GM18870 (cell line): ENCODE data around the gene PRODH2.
"Not testable (repeated sequence)": the region's sequence is repeated elsewhere in the genome, so short reads cannot be mapped to it uniquely, and the experiment has no call there.

Source experiments
- ATAC-seq: cut with Tn5 transposase; IDR thresholded peaks from one replicate; pipeline ENCODE4 v1.9.1; 2021; ENCODE audit warnings: moderate library complexity; ENCODE audit not compliant: unreplicated experiment

Gene PRODH2

GRCh38 chr19:35843676-35844481, 31.2 kb upstream of the PRODH2 start:
- ATAC-seq = no peak

DNA sequence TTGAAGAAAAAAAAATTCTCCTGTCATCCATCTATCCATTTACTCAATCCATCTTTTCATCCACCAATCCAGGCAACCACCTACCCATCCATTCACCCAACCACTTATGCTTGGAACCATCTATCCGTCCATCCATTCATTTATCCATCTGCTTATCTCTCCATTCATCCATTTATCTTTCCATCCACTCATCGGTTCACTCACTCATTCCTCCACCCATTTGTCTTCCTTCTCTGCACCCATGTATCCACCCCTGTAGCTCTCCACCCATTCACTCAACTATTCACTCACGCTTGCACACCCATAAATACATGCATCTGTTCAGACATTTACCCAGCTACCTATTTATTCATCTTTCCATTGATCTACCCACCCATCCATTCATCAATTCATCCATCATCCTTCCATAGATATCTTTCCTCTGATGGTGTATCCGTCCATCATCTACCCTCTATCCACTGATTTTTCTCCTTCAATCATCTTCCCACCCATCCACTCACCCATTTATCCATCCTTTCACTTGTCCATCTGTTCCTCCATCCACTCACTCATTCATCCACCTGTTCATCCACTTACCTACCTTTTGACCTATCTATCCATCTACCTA, 30.1 kb upstream of the PRODH2 start:
- ATAC-seq = no peak

DNA sequence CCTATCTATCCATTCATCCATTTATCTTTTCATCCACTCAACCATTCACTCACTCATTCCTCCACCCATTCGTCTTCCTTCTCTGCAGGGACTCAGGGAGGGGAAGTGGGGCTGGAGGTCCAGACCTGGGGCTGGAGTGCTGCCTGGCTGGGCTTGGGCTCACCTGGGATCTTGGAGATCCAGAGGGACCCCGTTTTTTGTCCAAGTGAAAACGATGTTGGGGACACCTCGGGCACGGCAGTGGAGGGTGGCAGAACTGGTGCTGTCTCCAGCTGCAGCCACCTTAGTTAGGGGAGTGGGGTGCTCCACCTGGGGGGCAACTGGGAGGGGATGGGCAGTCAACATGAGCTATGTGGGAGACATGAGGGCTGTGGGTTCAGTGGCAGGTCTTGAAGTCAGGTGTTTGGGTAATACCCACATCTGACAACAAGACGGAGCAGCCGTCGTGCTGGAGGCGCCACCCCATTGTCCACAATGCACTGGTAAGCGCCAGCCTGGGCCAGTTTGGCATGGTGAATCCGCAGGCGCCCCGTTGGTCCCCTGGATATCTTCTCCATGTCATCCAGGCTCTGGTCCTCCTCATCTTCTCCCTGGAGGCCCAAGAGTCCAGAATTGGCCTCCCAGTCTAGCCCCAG, 29.4 kb upstream of the PRODH2 start:
- no peak for ATAC-seq

DNA sequence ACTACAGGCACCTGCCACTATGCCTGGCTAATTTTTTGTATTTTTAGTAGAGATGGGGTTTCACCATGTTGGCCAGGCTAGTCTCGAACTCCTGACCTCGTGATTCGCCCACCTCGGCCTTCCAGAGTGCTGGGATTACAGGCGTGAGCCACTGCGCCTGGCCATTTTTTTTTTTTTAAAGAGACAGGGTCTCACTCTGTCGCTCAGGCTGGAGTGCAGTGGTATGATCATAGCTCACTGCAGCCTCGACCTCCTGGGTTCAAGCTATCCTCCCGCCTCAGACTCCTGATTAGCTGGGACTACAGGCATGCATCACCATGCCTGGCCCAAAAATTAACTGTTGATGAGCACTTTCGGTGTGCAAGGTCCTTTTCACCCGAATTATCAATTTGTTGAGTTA, 23.5 kb upstream of the PRODH2 start:
- not testable (repeated sequence) for ATAC-seq

DNA sequence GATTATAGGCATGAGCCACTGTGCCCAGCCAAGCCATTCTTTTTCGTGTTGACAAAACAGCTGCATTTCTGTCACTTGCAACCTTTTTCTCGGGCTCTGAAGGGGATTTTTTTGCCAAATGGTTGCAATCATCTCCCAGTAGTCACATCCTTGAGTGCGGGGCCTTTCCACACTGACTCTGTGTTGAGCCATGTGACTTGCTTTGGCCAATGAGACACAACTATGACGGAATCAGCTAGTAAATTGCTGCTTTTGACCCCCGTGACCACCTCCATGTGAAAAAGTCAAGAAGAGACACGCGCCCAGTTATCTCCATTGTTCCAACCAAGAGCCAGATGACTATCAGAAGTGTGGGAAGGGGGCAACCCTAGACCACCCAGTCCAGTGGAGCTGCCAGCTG, 21.3 kb upstream of the PRODH2 start:
- ATAC-seq = no peak

DNA sequence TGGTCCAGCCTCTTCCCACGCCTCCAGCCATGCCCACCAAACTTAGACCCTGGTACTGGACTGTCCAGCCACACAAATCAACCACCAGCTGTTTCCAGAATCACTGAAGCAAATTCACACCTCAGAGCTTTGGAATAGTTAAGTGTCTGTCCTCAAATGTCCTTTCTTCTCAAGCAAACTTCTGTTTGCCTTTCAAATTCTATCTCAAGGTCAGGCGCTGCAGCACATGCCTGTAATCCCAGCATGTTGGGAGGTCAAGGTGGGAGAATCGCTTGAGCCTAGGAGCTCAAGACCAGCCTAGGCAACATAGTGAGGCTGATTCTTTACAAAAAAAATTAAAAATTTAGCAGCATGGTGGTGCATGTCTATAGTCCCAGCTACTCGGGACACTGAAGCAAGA, 19.4 kb upstream of the PRODH2 start:
- ATAC-seq = no peak

DNA sequence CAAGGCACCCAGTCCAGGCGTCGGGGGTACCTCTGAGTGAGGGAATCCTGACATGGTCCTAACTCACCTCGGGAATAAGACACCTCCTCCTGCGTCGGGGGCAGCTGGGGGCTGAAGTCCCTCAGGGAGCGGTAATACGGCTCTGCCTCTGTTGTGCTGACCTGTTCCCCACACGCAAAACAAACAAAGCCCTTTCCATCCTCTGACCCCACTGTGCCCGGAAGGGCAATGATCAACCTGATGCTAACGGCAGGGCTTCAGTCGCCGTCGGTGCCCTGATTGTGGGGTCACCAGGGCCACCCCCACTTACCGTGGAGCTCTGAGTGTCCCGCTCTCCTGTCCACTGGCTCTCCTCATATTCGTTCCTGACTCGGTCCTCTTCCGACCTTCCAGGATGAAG, 18.3 kb upstream of the PRODH2 start:
- no peak for ATAC-seq

- ATAC-seq = no peak
These were observed 16.2 kb upstream of the PRODH2 start for GRCh38 chr19:35828692-35829301.

GRCh38 chr19:35824150-35824549, 11.5 kb upstream of the PRODH2 start:
- ATAC-seq = no peak

DNA sequence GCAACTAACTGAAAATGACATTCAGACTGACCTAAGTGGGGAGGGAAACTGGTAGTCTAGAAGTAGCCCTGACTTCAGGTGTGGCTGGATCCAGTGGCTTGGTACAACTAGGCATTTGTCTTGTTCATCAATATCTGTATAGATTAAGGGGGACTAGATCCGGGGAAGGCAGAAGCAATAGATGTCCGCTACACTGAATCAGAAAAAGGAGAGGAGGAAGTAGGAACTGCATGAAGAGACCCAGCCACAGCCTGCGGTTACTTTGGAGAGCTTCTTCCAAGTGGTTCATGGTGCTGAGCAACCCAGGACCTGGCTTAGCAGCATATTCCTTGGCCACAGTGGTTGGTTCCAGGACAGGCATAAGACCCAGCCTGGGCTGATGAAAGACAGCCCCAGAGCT, 9.9 kb upstream of the PRODH2 start:
- ATAC-seq = no peak

GRCh38 chr19:35818445-35818844, 5.8 kb upstream of the PRODH2 start:
- ATAC-seq = no peak

DNA sequence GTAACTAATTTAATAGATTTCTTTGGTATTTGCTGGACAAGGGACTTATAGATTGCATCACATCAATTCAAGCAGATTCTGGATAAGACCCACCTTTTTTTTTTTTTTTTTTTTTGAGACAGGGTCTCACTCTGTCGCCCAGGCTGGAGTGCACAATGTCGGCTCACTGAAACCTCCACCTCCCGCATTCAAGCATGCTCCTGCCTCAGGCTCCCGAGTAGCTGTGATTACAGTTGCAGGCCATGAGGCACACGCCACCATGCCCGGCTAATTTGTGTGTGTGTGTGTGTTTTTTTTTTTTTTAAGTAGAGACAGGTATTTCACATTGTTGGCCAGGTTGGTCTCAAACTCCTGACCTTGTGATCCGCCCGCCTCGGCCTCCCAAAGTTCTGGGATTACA, 4.2 kb upstream of the PRODH2 start:
- no peak for ATAC-seq

DNA sequence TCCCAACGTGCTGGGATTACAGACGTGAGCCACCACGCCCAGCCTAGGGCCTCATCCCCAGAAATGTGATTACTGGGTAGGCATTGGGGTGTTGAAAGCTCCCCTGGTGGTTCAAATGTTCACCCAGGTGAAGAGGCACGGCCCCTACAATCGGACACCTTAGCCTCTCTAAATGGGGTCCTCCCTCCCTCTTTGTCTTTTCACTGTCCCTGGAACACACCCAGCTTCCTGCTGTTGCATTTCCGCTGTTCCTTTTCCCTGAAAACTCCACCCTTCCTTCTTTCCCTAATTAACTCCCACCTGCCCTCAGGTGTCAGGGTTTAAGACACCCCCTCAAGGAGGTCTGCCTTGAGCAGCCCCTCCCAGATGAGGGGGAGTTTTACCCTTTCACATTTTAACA, 3.6 kb upstream of the PRODH2 start:
- no peak for ATAC-seq

GRCh38 chr19:35813043-35813890, 622 bp upstream of the PRODH2 start:
- ATAC-seq = no peak

GRCh38 chr19:35811317-35812219, 1.1 kb downstream of the PRODH2 start:
- ATAC-seq = no peak

DNA sequence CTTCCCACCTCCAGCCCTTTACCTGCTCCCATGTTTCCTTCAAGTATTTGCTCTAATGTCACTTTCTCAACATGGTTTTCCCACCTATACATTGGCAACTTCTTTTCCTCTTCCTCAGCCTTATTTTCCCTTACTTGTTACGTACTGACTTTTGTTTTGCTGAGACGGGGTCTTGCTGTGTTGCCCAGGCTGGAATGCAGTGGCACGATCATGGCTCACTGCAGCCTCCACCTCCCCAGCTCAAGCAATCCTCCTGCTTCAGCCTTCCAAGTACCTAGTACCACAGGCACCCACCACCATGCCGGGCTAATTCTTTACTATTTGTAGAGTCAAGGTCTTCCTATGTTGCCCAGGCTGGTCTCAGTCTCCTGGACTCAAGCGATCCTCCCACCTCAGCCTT, 5.0 kb downstream of the PRODH2 start:
- no peak for ATAC-seq

GRCh38 chr19:35806597-35806996, 6.0 kb downstream of the PRODH2 start:
- ATAC-seq = no peak

GRCh38 chr19:35805526-35806102, 7.0 kb downstream of the PRODH2 start:
- ATAC-seq = no peak

- ATAC-seq = no peak
These were observed 10.8 kb downstream of the PRODH2 start for GRCh38 chr19:35801828-35802227.

- no peak for ATAC-seq
These were observed 15.0 kb downstream of the PRODH2 start for GRCh38 chr19:35797663-35798062.
